NCI-H1436 (cell line): ENCODE measurements around the gene KLHL41.

Source experiments
- DNase-seq: peaks from one replicate; lab custom pipeline; 2025; lab: John Stamatoyannopoulos, UW

The KLHL41 gene

DNA sequence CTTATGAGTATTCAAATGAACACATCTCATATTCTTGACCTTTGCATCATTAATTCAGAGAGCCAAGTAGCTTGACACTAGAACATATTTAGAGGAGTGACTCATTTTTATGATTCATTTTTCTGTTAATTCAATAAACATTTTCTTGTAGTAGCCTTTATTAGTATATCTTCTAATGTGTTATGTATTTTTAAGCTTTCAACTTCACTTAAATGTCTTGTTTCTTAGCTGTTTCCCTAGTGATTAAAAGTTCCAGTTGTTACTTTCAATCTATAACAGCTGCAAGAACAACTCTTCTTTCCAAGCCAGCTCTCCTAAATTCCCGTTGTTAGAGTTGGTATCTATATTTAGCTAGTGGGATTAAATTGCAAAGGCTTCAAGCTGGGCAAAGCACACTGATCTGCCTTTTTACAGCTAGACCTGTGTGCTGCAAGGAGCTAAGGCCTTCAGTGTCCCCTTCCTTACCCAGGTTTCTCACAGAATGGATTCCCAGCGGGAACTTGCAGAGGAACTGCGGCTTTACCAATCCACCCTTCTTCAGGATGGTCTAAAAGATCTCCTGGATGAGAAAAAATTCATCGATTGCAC lies at the start of gene KLHL41:
TSS of gene KLHL41 (plus strand) at position 405 of the 588 bp plus-strand sequence. CDS start at position 482, 77 bp downstream.
- DNase-seq: no peak

DNA sequence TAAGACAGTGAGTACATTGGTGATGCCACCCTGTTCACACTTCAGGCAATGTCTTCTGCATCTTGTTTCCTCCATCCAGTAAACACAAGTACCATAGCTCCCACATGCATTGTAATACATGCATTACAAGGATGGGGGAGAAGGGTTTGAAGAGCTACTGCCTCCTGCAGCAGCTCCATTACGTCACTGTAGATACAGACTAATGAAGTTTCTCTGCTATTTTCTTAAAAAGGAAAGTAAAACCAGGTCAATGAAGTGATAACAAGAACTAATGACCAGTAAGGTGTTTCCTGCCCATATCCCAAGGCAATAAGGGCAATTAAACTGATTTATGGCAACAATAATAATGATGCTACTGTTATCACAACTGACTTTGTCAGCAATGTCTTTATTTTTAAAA lies 48.4 kb upstream of the KLHL41 start:
- no peak for DNase-seq

DNA sequence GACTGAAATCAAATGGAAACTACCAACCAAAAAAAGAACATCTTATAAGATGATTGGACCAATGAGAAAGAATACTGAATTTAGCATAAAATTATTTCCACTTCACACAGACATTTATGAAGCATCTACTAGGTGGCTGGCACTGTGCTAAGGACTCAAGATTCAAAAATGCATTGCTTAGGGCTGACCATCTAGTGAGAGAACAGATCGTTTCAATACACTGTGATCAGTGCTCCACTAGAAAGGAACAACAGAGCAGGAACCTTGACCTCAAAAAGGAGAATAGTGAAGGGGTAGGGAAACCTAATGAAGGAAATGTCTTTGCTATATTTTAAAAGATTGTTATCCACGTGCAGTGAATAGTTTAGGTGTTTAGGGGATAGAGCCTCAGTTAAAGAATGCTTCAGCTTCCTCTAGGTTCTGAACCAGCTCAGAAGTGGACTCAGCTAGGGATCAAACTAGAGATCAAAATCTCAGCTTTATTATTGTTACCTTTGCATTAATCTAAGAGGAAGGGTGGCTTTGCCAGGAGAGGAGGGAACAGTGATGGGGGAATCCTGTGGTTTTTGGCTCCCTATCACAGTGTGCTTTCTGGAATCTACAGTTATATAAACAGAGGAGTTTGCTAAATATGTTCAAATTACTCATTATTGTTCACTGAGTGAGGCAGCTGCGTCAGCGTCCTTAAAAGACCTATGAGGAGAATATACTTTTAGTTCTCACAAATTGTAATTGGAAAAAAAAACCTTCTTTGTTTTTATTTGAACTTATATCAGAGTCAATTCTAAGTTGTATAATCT lies 46.4 kb upstream of the KLHL41 start:
- no peak for DNase-seq

DNA sequence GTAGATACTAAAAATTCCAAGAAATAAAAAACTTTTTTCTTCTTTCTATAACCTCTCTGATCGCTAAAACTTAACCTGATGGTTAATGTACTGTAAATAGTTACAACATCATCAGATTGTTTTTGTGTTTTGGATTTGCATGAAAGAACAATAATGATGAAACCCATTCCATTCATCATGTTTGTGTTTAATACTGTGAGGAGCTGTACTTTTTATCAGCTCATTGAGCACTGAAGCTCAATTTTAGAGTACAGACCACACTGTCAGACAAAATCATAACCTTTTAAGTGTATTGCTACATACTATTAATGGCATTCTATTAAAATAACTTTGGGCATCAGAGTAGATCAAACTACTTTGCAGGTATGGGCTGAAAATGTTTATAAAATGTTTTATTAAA lies 45.0 kb upstream of the KLHL41 start:
- no peak for DNase-seq

DNA sequence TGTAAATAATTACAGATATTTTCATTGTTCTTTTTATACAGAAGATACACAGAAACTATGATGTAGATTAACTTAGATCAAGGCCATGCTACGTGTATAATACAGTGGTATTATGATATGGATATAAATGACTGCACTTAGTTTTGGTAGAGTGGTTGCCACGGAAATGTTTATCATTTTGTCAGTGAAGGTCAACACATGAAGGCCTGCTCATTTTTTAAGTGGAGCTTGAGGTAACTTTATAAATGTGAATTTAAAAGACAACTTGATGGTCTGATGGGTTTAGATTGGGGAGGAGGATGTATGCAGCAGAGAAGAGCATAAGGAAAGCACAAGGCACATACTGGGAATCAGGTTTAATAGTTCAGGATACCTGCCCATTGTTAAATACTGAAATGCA lies 44.6 kb upstream of the KLHL41 start:
- DNase-seq: no peak

DNA sequence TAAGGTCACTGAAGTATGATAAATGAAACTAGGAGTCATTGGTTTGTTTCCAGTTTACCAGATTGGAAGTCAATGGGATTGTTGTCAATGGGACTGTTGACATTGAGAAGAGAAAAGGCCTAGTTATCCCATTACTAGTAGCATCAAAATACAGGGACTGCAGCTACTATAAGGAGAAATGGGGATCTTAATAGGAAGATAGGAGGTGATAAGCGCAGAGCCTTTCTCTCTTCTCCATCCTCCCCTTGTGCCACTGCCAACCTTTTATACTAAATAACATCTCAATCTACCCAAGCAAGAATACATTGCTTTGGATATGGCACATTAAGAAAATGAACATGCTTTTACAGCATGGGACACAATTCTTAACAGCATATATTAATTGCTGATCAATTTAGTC lies 40.7 kb upstream of the KLHL41 start:
- no peak for DNase-seq

DNA sequence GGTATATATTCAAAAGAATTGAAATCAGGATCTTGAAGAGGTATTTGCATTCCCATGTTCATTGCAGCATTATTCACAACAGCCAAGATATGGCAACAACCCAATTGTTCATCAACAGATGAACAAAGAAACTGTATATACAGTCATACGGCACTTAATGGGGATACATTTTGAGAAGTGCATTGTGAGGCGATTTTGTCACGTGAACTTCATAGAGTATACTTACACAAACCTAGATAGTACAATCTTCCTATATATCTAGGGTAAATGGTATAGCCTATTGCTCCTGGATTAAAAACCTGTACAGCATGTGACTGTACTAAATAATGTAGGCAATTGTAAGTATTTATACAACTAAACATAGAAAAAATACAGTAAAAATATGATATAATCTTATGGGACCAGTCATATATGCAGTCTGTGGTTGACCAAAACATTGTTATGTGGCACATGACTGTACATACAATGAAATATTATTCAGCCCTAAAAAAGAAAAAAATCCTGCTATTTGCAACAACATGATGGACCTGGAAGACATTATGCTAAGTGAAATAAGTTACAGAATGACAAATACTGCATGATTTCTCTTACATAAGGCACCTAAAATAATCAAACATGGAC lies 39.4 kb upstream of the KLHL41 start:
- no peak for DNase-seq

DNA sequence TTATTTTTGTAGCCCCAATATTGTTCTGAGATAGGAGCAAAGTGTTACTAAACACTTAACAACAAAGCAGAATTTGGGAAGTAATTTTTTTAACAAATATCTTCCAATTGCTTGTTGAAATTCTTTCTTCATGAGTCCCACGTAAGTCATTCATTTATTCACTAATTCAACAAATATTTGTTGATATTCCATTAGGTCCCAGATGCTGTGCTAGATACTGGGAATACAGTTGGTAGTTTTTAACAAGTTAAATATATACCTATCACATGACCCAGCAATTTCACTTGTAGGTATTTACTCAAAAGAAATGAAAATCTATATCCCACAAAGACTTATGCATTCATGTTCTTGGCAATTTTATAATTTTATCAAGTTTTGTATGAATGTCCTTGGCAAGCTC lies 37.3 kb upstream of the KLHL41 start:
- DNase-seq: no peak

DNA sequence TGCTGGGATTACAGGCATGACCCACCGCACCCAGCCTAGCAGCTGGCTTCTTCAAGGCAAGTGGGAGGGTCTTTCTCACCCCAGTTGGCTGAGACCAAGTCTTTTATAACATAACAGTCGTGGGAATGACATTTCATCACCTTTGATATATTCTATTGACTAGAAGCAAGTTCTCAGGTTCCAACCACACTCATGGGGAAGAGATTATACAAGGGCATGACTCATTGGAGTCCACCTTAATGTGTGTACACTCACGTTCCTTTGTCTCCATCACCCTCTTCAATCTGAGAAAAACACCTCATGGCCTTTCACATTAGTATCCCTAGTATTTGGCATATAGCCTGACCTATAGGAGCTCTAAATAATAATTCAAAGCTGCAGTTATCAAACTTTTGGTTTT lies 33.0 kb upstream of the KLHL41 start:
- no peak for DNase-seq

DNA sequence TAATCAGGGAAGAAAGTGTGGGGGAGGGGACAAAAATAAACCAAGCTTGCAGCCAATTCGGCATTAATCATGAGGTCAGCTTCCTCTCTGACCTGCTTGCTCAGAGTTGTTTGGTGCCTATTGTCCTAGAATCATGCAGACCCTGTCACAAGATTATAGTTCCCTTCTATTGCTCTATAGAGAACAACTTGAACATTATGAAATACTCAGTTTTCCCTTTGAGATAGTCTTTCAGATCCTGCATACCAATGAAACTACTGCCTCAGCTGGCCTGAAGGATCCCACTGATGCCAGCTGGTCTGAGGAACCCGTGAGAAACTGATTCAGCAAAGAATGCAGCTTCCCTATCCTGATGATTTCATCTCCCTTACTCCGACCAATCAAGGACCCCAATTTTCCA lies 31.2 kb upstream of the KLHL41 start:
- no peak for DNase-seq

DNA sequence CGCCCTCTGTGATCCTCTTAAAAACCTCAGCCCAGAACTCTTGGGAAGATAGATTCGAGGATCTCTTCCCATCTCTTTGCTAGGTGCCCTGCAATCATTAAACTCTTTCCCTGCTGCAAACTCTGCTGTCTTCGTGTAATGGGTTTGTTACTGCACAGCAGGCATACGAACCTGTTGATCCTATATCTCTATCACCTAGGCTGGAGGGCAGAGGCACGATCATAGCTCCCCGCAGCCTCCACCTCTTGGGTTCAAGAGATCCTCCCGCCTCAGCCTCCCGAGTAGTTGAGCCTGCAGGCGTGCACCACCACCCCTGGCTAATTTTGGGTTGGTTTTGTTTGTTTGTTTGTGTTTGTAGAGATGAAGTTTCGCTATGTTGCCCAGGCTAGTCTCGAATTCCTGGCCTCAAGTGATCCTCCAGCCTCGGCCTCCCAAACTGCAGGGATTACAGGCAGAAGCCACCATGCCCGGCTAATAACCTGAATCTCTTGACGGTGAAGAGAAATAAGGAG lies 30.7 kb upstream of the KLHL41 start:
- DNase-seq: no peak

DNA sequence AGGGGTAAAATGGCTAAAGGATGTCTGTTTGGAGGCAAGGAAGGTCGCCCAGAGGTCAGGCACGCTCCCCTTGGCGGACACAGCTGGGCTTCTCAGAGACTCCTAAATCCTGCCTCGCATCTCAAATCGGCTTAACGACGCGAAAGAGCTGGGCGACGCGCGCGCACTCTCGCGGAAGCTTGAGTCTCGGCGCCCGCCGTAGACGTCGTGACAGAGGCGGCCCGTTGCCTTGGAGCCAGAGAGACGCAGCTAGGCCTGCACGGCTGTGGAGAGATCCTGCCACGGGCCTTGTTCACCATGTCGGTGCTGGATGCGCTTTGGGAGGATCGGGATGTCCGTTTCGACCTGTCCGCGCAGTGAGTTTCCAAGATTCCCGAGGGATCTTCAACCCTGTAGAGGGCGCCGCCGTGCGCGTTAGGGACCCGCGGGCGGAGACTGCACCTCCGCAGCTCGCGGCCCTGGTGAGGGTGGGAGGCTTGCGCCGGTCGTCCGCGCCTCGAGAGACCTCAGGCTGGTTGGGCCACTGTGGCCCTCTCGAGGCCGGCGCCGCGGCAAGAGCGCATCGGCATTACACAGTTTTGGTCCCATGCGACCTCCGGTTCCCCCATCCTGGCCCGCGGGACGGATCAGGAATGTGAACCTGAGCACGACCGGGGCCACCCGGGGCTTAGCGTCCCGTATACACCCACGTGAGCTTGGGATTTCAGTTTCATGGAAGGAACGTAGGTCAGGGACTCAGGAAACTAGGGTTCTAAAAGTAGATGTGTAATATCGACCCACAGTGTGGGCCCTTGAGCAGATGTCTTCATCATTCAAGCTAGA lies 30.0 kb upstream of the KLHL41 start, which contains the start of gene BBS5:
TSS of gene BBS5 (plus strand) at position 238 of the 822 bp plus-strand sequence. CDS start at position 298, 60 bp downstream.
- DNase-seq: peak; percentile 76

DNA sequence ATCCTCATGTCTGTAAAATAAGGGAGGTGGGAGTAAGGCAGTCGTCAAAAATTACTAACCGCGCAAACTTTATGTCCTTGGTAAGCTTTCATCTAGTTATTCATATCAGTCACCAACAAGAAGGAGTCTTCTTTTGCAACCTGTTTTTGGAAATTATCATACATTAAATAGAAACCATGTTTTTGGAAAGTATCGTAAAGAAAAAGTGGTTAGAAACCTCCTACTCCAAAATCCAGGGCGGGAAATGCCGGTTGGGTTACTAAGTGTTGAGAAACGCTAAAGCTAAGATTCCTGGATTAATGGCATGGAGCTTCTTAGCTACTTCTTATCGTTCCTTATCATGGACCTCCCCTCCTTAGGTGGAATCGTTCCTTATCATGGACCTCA lies 29.4 kb upstream of the KLHL41 start:
- DNase-seq: no peak

DNA sequence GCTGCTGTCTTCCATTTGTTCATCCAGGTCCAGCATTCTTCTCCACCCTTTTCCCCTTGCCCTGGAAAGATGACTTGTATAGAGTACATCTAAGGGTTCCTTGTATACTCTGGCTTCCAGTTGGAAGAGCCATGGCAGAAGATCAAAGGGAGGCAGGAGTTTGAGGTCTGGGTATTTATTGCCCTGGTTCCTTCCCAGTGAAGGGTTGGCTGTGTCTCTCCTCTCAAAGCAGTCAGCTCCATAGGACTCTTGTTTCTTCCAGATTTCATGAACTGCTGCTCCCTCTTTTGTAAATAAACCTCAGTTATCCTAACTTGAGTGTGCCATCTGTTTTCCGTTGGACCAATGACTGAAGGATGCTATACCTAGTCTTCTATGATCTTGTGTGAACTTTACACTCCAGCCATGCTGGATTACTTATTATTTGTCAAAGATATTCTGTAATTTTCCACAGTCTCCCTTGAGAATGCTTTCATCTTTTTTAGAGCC lies 23.8 kb upstream of the KLHL41 start:
- no peak for DNase-seq

DNA sequence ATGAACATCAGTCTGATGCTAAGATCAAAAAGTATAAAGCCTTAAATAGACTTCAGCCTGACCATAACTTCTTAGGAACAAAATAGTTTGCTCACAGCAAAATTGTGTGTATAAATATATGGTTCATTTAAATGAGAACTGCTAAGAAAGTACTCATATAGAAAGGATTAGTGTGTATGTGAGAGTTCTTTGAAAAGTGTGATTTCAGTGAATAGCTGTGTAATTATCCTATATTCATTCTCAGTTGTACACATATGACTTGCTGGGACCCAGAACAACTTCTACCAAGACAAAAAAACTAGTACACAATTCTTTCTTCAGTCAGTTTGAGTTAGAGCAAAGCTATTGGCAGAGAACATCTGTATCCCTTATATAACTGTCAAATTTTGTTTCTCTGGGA lies 23.0 kb upstream of the KLHL41 start:
- no peak for DNase-seq

DNA sequence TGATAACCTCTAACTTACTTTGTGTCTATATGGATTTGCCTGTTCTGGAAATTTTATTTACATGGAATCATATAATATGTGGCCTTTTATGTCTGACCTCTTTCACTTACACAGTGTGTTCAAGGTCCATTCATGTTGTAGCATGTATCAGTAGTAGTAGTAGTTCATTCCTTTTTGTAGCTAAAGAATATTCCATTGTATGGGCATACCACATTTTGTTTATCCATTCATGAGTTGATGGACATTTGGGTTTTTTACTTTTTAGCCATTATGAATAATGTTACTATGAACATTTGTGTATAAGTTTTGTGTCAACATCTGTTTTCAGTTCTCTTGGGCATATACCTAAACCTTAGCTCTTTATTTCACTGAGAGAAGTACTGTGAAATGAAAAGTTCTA lies 18.7 kb upstream of the KLHL41 start:
- DNase-seq: no peak

DNA sequence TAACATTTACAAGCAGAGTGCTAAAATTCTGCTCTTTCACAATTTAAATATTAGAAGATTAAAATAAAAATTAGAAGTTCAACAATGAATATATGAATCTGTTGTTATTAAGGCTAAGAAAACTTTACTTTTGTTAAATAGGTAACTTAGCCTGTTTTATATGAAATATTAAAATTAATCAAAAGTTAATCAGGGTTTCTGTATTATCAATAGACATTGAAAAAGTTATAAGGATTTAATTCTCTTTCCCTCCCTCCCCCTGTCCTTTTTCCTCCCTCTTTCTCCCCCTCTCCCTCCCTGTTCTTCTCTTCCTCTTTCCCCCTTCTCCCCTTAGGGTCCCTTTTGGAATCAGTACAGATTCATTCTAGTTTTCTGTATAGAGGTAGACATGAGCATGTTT lies 18.1 kb upstream of the KLHL41 start:
- no peak for DNase-seq

DNA sequence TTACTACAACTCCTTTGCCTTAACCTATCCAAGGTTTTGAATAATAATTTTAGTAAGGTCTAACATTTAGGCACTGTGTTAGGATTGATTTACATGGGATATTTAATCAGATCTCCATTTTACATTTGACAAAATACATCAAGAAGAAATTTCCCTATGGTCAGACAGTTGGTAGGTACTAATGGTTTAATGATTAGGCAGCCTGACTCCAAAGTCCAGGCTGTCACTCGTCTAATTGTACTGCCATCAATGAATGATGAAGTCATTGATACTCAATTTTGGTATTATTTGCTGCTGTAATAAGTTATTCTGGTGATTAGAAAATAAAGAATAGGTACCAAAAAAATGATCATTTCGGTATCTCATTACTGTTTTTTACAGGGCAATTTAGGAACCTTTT lies 16.1 kb upstream of the KLHL41 start:
- DNase-seq: no peak

DNA sequence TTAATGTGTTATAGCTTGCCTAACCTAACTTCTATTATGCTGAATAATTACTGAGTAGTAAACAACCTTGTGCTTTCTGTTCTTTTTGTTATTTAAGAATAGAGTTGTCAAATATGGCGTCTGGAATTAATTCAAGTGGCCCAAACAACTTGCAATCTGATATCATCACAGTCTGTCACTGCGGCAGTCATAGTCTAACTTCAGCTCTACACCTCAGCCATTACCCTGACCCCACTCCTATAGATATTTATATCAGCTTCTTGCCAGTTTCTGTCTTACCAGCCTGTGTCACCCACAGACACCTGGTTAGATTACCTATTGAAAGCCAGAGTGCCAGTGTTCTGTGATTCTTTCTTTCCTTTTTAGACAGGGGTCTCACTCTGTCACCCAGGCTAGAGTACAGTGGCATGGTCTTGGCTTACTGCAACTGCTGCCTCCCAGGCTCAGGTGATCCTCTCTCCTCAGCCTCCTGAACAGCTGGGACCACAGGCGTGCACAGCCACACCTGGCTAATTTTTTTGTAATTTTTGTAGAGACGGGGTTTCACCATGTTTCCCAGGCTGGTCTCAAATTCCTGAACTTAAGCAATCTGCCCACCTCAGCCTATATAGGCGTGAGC lies 14.1 kb upstream of the KLHL41 start:
- no peak for DNase-seq

DNA sequence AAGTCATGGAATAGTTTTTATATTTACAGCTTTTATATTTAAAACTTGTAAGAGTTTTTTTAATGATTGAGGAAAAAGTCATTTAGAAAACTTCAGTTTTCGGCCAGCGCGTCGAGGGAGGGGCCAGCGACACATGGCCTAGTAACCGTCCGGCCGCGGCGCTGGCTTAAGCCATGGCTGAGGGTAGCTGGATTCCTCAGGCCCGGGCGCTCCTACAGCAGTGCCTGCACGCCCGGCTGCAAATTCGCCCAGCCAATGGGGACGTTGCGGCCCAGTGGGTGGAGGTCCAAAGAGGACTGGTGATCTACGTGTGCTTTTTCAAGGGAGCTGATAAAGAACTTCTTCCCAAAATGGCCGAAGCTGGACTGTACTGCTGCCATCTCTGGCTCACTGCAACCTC lies 4.9 kb upstream of the KLHL41 start:
- DNase-seq: no peak

DNA sequence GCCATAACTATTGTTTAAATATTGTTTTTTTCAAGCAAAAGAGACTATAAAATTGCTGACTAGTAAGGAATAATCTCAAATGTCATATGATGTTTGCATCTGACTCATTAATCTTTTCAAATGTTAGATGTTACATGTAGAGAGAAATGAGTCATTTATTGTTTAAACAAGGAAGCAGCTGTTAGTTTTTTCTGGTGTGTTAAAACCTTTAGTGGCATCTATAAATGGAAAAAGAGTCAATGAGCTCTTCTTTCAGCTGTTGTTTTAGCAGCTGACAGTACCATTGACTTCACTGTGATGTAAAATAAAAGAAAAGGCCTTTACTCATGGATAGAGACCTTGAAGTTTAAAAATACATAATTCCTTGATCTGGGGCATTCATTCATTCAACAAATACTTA lies 1.8 kb upstream of the KLHL41 start:
- no peak for DNase-seq

DNA sequence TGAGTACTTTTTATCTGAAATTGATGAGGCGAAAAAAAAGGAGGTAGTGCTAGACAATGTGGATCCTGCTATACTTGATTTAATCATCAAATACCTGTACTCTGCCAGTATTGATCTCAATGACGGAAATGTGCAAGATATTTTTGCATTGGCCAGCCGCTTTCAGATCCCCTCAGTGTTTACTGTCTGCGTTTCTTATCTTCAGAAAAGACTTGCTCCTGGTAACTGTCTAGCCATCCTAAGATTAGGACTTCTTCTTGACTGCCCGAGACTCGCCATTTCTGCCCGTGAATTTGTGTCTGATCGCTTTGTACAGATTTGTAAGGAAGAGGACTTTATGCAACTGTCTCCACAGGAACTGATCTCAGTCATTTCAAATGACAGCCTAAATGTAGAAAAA lies 453 bp downstream of the KLHL41 start:
- DNase-seq: no peak
